GM13976 (cell line): ENCODE measurements around the gene WDR1.

ENCODE experiments used
- DNase-seq: peaks from one replicate; pipeline ENCODE4 v3.0.0; 2012; ENCODE audit warnings: low spot score
- in situ Hi-C: fragments of 300-500 bp; cut with MboI; formaldehyde crosslinking; loops from one replicate; pipeline ENCODE4 v1.12.0; 2022; ENCODE audit warnings: low sequenced_read_pairs, mixed read lengths, inconsistent platforms; ENCODE audit not compliant: unreplicated experiment
- TF ChIP-seq, protein P1 (sequence below): IDR thresholded peaks from 2 replicates; pipeline ENCODE4 v1.5.1; 2012; ENCODE audit warnings: borderline replicate concordance, mild to moderate bottlenecking; ENCODE audit not compliant: insufficient read depth; ENCODE audit errors: extremely low read depth, missing control alignments, control extremely low read depth

Gene WDR1

DNA sequence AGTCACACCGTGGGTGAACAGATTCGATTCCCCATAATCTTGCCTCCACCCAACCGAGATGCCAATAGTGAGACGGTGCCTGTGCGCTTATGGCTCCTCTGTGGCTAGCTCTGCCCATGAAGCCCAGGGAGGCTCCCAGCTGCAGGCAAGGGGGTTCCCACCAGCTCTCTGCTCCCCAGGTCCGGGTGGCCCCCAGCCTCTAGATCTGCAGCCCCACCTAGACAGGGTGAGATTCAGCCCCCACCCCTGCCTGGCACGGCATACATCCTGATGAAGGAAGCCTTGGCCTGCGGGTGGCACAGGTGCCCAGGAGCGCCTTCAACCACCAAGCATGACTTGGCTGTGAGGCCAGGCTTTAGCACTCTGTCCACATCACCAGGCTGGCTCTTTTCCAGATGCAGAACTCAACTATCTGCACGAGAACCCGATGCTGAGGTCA, 40.6 kb downstream of the WDR1 start:
- peak; percentile 17 for DNase-seq
- TF ChIP-seq, protein P1, sequence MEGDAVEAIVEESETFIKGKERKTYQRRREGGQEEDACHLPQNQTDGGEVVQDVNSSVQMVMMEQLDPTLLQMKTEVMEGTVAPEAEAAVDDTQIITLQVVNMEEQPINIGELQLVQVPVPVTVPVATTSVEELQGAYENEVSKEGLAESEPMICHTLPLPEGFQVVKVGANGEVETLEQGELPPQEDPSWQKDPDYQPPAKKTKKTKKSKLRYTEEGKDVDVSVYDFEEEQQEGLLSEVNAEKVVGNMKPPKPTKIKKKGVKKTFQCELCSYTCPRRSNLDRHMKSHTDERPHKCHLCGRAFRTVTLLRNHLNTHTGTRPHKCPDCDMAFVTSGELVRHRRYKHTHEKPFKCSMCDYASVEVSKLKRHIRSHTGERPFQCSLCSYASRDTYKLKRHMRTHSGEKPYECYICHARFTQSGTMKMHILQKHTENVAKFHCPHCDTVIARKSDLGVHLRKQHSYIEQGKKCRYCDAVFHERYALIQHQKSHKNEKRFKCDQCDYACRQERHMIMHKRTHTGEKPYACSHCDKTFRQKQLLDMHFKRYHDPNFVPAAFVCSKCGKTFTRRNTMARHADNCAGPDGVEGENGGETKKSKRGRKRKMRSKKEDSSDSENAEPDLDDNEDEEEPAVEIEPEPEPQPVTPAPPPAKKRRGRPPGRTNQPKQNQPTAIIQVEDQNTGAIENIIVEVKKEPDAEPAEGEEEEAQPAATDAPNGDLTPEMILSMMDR: no peak
- in situ Hi-C loops: no loop called here

DNA sequence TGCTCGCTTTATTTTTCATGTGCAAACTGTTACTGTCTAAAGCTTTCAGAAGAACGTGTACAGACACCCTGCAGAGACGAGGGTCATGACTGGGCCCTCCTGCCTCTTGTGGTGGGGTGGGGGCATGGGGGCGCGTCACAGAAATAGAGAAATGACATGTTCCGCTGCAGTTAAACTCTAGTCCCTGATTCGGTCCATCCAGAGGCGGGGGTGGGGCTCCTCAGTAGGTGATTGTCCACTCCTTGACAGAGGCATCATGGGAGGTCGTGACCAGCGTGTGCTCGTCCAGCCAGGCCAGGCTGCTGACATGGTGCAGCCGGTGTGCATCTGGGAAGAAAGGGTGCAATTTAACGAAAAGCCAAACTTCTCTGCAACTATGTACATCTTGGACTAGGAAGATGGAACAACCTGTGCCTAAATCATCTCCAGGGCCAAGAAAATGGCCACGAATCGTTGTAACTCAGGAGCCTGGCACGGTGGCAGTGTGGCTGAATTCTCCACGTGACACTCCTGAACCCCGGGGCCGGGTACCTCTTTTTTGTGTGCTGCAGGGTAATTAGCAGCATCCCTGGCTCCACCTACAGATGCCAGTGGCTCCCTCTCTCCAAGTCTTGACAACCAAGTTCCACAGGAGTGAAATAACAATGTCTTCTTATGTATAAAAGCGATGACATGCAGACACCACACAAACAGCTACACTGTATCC, 41.3 kb downstream of the WDR1 start:
- TF ChIP-seq, protein P1: no peak
- in situ Hi-C loops: no loop called here
- no peak for DNase-seq

DNA sequence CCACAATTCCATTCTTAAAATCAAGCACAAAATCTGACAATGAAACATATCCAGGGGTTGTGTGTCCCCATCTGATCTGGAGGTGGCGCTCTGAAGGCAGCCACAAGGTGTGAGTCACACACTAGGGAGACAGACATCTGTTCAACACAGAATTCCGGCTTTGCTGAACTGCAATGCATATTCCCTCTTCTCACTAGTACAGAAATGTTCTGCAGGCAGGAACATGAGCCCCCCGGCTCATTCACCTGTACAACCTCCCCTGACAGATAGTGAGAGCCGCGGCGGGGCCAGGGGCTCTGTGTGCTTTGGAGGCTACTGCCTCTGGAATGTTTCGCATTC, 41.9 kb downstream of the WDR1 start:
- in situ Hi-C loops: no loop called here
- peak; percentile 28 for DNase-seq
- TF ChIP-seq, protein P1: peak; percentile 26

DNA sequence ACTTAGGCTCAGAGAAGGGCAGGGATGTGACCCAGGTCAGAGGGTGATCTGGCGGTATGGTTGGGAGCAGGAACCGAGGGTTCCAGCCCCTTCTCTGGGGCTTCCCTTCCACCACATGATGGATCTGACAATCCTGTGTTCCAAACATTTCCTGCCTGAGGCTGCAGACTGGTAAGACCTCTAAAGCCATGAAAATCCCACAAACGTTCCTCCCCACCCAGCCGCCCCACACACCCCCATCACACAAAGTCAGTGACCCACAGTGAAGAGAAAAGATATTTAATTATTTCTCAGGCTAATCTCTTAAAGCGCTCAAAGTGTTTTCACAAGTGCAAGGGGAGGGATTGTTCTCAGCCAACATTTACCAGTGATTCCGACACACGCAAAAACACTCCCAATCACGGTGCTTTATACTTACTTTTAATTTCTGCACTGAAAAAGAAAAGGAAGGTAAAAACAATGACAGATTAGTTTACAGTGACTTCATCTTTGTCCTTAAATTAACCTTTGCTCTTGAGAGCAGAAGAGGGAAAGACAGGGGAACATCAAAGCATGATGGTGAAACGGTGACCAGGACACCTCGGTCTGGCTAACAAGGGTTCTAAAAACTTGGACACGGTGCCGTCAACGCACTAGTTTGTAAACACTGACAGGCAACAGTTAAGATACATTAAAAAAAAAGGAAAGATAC, 42.4 kb downstream of the WDR1 start:
- in situ Hi-C loops: no loop called here
- no peak for DNase-seq
- TF ChIP-seq, protein P1: no peak

DNA sequence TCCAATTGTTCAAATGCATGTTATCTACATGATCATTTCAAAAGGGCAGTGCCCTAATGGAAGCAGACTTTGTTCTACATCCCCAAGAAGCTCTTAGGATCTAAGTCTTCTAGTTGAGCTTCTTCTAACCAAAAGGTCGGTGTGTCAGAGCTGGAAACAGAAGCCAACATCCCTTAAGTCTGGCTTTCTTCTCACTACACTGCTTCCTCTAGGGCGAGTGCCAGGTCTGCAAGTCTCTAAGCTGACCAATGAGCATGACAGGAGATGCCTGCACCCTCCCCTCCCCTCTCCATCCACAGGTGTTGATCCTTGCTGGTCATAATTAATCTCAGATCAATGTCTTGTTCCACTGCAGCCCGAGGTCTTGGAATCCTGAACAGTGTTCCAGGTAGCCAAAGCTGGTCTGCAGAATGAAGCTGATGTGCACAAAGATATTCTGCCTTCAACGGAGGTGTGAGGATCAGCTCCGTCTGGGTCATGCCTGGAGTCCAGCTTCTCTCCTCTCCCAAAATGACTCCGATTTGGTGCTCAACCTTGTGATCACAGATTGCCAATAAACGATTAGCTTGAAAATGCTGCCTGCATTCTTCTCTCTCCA, 44.1 kb downstream of the WDR1 start:
- no peak for DNase-seq
- in situ Hi-C loops: no loop called here

DNA sequence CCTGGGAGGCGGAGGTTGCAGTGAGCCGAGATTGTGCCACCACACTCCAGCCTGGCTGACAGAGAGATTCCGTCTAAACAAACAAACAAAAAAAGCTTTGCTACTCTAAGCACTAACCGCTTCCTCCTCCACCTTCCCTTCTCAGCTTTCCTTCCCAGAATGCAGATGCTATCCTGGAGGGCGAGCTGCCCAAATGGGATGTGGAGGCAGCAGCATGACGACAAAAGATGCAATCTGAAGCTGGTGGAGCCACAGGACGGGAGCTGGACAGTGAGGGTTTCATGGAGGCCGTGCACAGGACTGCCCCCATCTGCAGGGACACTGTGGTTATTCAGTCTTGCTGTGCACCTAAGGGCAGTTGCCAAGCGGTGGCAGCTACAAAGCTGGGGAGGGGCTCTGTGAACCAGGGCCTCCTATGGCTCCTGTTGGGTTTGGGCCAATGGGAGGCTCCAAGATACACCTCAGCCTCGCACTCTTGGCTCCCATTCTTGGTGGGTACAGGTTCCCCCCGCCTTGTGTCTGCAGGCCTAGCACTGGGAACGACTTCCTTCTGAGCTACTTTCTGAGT, 47.4 kb downstream of the WDR1 start:
- in situ Hi-C loops: no loop called here
- TF ChIP-seq, protein P1: no peak
- no peak for DNase-seq

More for the DNA sequence above, 44.1 kb downstream of the WDR1 start:
- TF ChIP-seq, protein P1: no peak
